Stimulated activated CD8-positive, alpha-beta memory T cell treated with anti-CD3 and anti-CD28 coated beads, Interleukin-15, amount 100 ng/mL, for 4 hours (primary cell): ENCODE results near the gene PSMB10.
"Not testable (repeated sequence)": the region's sequence is repeated elsewhere in the genome, so short reads cannot be mapped to it uniquely, and the experiment has no call there.

Source experiments
- DNase-seq, 2 donors: peaks; one replicate each; pipeline ENCODE4 v3.0.0-alpha.2; 2020; ENCODE audit warnings: low read depth in 2 of 2

PSMB10 gene

GRCh38 chr16:67936124-67936879, at the start of gene PSMB10:
TSS of gene PSMB10 (minus strand) at chr16:67936850. CDS start at chr16:67936749, 101 bp downstream.
- DNase-seq = no peak

- no peak for DNase-seq
These were observed 45.5 kb upstream of the PSMB10 start for GRCh38 chr16:67982011-67982696.

DNA sequence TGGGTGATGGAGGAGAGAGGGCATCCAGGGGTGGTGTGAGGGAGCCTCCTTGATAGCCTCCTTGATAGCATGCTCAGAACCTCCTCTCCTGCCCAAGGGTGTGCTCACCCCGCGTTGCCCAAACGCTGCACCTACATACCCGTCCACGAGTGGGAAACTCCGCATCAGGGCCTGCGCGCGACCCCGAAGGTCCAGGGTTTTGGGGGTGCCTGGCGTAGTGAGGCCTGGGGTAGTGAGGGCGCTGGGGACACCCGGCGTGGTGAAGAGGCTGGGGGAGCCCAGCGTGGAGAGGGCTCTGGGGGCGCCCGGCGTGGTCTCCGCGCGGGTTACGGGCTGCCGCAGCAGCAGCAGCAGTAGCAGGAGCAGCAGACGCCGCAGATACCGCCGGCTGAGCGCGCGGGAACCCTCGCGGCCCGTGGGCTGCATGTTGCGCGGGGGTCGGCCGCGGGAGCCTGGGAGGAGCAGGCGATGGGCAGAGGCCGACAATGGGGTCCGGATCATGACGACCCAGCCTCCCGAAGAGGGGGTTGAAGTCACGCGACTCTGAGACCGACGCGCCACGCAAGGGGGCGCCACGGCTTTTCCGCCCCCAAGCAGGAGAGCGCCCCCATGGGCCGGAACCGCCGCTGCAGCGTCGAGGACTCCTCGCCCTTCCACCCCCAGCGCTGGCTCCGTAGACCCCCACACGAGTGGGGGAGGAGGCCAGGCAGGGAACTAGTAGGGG, 43.5 kb upstream of the PSMB10 start, which contains the start of gene DPEP3:
Gene DPEP3 (minus strand): TSS at position 545 of the 724 bp plus-strand sequence. CDS start 119 bp downstream, at position 426.
- no peak for DNase-seq

DNA sequence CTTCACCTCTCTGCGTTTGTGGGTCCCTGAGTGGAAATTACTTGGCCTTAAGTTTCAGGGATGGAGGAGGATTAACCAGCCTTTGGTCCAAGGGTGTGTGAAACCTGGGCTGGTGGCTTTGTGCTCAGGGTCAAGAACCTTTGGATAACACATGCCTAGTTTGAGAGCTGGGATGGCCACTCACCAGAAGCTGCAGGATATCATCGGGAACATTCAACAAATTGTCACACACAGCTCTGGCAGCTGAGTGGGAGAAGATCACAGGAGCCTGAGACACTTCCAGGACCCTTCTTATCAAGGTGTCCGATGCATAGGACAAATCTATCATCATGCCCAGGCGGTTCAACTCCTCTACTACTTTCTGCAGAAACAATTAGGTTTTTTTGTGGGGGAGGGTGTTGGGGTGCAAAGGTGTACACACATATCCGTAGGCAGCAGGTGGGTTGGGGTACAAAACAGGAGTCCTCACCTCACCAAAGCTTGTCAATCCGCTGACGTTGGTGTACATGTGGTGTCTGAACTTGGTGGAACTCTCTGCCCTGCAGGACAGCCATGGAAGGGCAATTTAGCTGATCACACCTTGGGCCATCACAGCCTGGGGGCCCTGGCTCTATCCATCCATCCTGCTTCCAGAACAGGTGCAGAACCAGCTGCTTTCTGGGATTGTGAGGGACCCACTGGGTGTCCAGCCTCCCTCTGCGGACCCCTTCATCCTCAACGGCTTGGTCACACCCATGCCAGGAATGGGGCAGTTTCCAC, 41.0 kb upstream of the PSMB10 start:
- no peak for DNase-seq

DNA sequence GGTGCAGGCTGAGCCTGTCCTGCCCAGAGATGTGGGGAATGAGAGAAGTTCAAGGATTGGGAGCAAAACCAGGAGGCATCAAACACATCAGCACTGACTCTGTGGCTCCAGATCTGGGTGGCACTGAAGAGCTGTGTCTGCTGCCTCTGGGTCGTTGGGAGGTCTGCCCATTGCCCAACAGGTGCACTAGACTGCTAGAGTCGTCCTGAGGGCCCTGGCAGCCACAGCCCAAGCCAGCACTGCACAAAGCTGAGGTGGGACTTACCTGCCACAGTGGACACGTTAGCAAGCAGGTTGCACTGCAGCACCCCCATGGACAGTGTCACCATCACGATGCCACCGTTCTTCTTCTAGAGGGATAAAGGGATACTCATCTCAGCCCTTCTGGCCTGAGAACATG, 40.4 kb upstream of the PSMB10 start:
- no peak for DNase-seq

DNA sequence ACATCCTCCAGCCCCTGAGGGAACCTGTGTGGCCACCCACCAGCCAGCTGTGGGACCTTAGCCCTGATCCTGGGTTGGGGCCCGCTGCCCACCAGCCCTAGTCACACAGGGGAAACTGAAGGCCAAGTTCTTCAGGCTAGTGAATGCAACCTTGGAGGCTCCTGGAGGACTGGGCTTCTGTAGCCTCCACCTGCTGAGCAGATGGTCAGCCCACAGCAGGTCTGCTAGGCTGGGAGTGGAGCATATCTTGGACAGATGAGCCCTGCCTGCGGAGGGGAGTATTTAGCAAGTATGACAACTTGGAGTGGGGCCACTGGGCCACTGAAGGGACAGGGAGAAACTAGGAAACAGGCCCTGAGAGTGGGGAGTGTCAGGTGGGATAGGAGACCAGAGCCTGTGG, 39.6 kb upstream of the PSMB10 start:
- no peak for DNase-seq

GRCh38 chr16:67975321-67976105, 38.9 kb upstream of the PSMB10 start:
- DNase-seq = no peak

DNA sequence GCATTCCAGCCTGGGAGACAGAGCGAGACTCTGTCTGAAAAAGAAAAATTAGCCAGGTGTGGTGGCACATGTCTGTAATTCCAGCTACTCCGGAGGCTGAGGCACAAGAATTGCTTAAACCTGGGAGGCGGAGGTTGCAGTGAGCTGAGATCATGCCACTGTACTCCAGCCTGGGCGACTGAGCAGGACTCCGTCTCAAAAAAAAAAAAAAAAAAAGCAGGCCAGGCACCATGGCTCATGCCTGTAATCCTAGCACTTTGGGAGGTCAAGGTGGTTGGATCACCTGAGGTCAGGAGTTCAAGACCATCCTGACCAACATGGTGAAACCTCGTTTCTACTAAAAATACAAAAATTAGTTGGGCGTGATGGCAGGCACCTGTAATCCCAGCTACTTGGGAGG, 35.6 kb upstream of the PSMB10 start:
- not testable (repeated sequence) for DNase-seq

GRCh38 chr16:67971111-67971510, 34.5 kb upstream of the PSMB10 start:
- DNase-seq = no peak

DNA sequence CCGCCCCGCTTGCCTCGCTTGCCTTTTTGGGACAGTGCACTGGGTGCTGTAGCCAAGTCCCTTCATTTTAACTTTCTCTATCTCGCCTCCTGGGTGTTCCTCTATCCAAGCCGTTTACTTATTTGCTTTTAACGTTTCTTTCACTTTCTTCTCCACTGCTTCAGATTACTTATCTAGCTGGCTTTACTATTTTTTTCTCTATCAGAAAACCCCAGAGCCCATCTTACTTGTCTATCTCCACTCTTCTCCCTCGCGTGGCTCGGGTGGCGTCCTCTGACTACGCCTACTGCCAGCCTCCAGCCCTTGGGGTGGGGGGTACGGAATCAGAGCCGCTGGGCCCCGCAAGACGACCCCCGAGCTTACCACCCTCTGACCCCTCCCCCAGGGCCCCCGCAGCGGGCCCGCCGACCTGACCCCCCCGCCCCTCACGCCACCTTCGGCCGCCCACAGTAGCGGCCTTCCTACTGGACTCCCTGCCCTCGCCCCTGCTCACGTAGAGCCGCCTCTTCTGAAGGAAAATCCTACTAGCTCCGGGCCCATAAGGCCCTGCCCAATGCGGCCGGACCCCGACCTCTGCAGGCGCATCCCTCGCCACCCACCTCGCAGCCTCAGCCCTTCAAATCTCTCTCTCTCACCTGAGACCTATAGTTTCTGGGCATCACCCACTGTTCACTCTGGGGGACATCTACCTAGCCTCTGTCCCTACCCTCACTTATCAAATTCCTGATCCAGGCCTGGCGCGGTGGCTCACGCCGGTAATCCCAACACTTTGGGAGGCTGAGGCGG, 32.8 kb upstream of the PSMB10 start:
- no peak for DNase-seq

DNA sequence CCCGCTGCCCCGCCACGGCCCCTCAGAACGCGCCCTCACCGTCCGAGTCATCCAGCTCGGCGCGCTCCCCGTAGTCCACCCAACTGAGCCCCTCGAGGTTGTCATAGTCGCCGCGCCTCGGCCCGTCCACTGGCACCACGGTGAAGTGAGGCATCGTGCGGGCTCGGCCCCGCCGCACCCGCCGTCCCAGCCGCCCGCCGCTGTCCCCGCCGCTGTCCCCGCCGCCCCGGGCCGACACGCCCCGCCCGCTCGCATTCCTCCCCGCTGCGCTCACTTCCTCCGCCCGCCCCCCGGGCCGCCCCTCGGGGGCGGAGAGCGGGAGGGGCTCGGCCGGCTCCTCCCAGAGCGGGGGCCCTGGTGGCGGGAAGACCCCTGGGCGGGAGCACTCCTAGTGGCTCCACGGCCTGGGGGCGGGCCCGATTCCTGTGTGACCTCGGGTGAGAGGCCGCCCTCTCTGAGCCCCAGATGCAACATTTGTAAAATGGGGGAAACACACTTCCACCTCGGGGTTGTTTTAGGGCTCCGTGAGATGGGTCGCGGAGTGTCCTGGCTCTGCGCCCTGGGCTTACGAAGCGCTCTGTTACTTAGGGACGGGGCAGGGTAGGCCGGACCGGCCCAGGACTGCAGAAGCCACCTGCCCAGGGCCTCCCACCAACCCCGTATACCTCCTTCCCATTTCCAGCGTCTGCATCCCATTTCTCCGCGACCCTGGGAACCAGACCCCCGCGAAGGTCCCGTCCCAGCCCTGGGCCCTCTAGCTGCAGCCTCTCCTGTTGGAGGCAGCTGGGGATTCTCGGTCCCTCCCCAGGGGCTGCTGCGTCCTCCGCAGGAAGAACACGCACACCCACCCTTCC, 32.0 kb upstream of the PSMB10 start, which contains the start of gene SLC12A4:
Gene SLC12A4 (minus strand): TSS at position 238 of the 854 bp plus-strand sequence. CDS start 84 bp downstream, at position 154.
- peak; percentile 61 to 73 for DNase-seq

DNA sequence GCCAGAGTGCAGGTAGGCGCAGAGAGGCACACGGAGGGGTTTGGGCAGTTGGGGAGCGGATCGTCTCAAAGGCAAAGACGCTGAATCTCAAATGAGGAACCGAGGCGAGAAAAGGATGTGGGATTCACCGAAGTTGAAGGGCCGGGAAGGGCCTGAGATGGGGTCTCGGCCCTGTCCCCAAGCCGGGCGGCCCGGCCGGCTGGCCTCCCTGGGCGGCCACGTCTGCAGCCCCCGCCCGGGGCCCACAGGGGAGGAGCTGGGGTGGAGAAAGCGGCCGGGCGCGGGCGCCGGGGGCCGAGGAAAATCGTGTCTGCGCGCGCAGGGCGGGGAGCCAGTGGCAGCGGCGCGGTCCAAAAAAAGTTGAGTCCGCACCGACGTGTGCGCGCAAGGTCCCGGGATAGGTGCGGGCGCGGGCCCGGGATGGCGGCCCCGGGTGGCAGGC, 31.3 kb upstream of the PSMB10 start:
- DNase-seq = no peak

DNA sequence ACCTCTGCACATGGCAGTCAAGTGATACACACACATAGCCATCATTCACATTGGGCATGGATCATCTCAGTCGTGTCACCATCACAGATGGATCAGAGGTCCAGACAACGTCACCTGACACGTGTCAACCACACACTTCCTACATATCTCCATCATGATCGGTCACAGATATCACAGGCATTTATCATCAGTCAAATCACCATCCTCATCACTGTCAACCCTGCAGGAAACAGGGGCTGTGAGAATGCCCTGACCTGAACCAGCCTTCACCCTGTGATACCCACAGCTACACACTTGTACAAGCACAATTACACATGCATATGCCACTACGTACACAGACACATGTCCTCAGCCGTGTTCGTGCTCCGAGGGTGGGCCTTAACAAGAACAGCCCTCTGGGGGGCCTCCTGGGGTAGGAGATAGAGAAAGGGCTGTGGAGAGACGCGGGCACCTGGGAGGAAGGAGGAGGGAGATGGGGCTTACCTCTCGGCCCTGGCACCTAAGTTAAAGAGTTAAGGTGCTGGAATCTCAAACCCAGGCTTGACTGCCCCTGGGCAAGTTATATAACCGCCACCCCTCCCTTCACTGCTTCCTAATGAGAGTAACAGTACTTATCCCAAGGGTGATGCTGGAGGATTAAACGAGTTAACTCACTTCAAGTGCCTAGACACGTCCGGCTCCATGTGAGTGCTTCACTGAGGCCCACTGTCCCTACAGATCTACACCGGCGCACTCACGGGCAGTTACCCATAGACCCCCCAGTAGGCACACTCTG, 30.7 kb upstream of the PSMB10 start:
- DNase-seq = no peak

DNA sequence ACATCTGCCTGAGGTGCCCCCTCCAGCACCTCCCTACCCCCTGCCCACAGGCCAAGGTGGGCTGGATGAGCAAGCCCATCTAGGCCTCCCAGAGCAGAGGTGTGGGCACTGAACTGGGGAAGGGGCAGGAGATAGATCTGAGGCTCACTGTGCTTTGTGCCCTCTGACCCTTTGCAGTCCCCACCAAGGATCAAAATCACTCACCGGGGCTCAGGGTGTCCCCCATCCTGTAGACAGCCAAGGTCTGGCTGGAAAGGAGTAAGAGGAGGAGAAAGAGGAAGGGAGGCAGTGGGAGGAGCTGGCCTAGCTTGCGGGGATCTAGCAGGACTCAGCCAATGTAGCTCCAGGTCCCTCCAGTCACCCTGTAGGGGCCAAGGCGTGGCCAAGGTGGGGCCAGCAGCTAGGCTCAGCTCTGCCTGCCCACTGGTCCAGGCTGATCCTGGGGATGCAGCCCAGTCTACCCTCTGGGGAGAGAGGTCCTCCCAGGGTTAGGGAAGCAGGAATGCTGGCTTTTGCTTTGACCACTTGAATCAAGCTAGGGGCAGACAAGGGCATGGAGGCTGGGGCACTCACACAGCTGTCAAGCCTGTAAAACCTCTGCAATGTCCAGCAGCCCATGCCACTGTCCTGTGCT, 30.0 kb upstream of the PSMB10 start:
- no peak for DNase-seq

DNA sequence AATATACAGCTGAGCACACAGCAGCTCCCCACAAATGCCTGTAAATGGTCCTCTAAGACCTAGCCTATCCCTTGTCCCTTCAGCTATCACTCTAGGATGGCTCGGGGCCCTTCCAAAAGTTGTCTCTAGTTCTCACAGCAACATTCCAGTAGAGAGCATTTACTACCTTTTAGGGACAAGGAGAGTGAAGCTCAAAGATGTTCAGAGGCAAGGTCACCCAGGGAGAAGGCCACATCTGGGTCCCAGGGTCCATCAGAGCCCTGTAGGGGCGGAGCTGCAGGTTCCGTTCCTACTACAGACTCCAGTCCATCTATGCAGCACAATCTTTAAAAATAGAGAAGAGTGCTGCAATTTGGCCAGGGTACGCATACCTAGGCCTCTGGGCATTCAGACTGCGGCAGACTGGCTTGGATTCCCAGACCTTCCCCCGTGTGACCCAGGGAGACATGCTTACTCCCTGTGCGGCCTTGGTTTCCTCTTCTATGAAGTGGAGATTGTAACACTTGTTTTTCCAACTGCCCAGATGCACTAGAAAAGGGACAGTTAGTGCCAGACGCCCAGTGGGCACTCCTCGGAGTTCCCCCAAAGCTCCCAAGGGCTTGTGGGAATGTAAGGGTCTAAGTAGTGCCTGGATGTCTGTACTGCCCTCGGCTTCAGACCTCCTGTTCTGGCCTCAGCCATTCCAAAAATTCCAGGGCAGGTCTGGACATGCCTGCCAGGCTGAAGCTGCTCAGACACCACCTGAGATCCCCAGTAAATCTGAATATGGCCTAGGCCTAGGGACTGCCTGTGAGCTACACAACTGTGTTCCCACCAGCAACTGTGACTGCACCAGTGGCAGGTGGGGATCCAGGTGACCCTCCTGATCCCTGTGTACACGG, 29.3 kb upstream of the PSMB10 start:
- no peak for DNase-seq

DNA sequence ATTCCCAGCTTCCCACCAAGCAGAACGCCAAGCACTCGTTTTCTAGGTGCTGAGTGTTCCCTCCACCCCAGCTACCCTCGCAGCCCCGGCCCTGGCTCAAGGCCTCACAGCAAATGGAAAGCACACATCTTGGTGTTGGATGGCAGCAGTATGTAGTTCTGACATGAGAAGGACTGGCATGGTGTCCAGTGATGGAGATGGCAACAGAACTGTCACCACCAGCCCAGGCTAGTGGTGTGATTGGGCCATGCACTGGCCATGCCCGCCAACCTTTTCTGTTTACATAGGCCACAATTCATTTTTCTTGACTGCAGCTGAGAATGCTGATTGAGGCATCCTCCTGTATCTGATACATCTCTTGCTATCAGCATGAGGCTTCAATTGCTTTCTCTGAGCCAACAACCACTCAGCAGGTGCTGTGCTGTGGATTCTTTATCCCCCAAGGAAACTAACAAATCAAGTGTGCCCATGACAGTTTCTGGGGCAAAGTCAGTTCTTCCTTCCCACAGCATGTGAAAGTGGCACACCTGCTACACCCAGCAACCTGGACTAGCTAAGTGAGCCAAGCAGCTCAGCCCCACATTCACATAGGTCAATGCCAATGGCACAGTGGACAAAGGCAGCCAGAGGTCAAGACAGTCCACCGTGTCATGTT, 28.0 kb upstream of the PSMB10 start:
- DNase-seq = no peak
